GM18499 (cell line): ENCODE measurements around the gene PTGS1.

Experiments
- ATAC-seq: cut with Tn5 transposase; IDR thresholded peaks from one replicate; pipeline ENCODE4 v1.9.1; 2021; ENCODE audit warnings: moderate number of reproducible peaks; ENCODE audit not compliant: insufficient read depth, unreplicated experiment

Gene PTGS1

GRCh38 chr9:122371846-122372245 lies 1.0 kb downstream of the PTGS1 start:
- ATAC-seq, result no peak

GRCh38 chr9:122372856-122373845 lies 2.3 kb downstream of the PTGS1 start:
- no peak for ATAC-seq

- ATAC-seq, result no peak
These were observed 4.1 kb downstream of the PTGS1 start for GRCh38 chr9:122374885-122375420.

- no peak for ATAC-seq
These were observed 6.0 kb downstream of the PTGS1 start for GRCh38 chr9:122376796-122377195.

- no peak for ATAC-seq
These were observed 6.7 kb downstream of the PTGS1 start for GRCh38 chr9:122377241-122378164.

- ATAC-seq, result no peak
These were observed 7.4 kb downstream of the PTGS1 start for GRCh38 chr9:122378236-122378635.

GRCh38 chr9:122379340-122379739 lies 8.5 kb downstream of the PTGS1 start:
- no peak for ATAC-seq

GRCh38 chr9:122380293-122380692 lies 9.5 kb downstream of the PTGS1 start:
- no peak for ATAC-seq

GRCh38 chr9:122381206-122381950 lies 10.6 kb downstream of the PTGS1 start:
- ATAC-seq, result no peak

GRCh38 chr9:122382901-122383850 lies 12.4 kb downstream of the PTGS1 start:
- no peak for ATAC-seq

- no peak for ATAC-seq
These were observed 13.2 kb downstream of the PTGS1 start for GRCh38 chr9:122383992-122384461.

GRCh38 chr9:122386311-122386872 lies 15.6 kb downstream of the PTGS1 start:
- ATAC-seq, result no peak

- no peak for ATAC-seq
These were observed 16.7 kb downstream of the PTGS1 start for GRCh38 chr9:122387536-122387935.

GRCh38 chr9:122389195-122389594 lies 18.4 kb downstream of the PTGS1 start:
- ATAC-seq, result no peak

GRCh38 chr9:122389799-122390481 lies 19.1 kb downstream of the PTGS1 start:
- peak; percentile 56 for ATAC-seq

- no peak for ATAC-seq
These were observed 21.5 kb downstream of the PTGS1 start for GRCh38 chr9:122392284-122392683.

GRCh38 chr9:122392714-122393113 lies 21.9 kb downstream of the PTGS1 start:
- ATAC-seq, result no peak
